ENCODE results near the gene LTBP4.

The LTBP4 gene

DNA sequence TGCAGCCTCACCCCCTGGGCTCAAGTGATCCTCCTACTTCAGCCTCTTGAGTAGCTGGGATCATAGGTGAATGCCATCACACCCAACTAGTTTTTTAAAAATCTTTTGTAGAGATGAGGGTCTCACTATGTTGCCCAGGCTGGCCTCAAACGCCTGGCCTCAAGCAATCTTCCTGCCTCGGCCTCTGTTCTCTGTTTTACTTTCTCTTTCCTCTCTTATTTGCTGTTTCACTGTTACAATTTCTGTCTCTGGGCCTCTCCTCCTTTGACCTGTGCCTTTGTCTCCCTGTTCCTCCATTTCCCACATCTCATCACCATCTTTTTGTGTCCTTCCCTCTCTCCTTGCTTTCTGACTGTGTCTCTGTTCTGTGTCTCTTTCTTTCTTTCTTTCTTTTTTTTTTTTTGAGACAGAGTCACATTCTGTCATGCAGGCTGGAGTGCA, 15.2 kb upstream of the LTBP4 start:
- TF ChIP-seq, protein P1, sequence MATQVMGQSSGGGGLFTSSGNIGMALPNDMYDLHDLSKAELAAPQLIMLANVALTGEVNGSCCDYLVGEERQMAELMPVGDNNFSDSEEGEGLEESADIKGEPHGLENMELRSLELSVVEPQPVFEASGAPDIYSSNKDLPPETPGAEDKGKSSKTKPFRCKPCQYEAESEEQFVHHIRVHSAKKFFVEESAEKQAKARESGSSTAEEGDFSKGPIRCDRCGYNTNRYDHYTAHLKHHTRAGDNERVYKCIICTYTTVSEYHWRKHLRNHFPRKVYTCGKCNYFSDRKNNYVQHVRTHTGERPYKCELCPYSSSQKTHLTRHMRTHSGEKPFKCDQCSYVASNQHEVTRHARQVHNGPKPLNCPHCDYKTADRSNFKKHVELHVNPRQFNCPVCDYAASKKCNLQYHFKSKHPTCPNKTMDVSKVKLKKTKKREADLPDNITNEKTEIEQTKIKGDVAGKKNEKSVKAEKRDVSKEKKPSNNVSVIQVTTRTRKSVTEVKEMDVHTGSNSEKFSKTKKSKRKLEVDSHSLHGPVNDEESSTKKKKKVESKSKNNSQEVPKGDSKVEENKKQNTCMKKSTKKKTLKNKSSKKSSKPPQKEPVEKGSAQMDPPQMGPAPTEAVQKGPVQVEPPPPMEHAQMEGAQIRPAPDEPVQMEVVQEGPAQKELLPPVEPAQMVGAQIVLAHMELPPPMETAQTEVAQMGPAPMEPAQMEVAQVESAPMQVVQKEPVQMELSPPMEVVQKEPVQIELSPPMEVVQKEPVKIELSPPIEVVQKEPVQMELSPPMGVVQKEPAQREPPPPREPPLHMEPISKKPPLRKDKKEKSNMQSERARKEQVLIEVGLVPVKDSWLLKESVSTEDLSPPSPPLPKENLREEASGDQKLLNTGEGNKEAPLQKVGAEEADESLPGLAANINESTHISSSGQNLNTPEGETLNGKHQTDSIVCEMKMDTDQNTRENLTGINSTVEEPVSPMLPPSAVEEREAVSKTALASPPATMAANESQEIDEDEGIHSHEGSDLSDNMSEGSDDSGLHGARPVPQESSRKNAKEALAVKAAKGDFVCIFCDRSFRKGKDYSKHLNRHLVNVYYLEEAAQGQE (IDR thresholded peaks at IDR 0.05; ENCODE audit: insufficient read depth in 1 of 2, low read depth in 2 of 2, low read length in 2 of 2), result no peak
- TF ChIP-seq SIN3A (IDR thresholded peaks at IDR 0.05; ENCODE audit: borderline replicate concordance, insufficient read depth, low read length) (no peak), TAF1 (IDR thresholded peaks at IDR 0.05; ENCODE audit: borderline replicate concordance, insufficient read depth, low read length) (no peak), POLR2AphosphoS5 (IDR thresholded peaks at IDR 0.05; ENCODE audit: low read depth, low read length) (no peak), FOXP2 (optimal IDR thresholded peaks at IDR 0.05; ENCODE audit: borderline replicate concordance, extremely low read depth, extremely low read length, insufficient read depth) (no peak)

DNA sequence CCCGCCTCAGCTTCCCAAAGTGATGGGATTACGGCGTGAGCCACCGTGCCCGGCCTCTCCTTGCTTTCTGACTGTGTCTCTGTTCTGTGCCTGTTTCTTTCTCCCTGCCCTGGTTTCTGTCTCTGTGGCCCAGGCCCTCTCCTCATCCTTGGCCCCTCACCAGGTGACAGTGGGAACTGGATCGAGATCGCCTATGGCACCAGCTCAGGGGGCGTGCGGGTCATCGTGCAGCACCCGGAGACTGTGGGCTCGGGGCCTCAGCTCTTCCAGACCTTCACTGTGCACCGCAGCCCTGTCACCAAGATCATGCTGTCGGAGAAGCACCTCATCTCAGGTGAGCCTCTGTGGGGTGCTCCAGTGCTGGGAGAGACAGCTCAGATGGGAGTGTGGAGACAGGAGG, 14.6 kb upstream of the LTBP4 start:
- TF ChIP-seq FOXP2 (optimal IDR thresholded peaks at IDR 0.05; ENCODE audit: borderline replicate concordance, extremely low read depth, extremely low read length, insufficient read depth), result no peak

DNA sequence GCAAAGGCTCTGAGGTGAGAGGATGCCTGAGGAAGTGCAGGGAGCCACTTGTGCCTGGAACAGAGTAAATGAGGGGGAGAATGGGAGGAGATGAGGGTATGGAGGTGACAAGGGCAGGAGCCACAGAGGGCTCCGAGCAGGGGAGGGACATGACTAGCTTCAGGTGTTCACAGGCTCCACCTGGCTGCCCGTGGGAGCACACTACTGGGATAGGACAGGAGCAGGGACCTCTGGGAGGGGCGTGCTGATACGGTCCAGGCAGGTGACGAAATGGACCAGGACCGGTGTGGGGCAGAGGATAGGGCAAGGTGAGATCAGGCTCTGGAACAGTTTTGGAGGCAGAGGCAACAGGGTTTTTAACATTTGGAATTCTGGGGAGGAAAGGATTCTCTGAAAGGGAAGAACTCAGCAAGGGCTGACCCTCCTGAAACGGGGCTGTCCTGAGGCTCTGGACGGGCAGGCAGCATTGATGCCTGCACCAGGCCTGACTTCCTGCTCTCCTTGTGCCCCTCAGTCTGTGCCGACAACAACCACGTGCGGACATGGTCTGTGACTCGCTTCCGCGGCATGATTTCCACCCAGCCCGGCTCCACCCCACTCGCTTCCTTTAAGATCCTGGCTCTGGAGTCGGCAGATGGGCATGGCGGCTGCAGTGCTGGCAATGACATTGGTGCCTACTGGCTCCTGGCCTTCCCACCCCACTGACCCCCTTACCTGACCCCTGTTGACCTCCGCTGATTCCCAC, 12.9 kb upstream of the LTBP4 start:
- TF ChIP-seq SIN3A (IDR thresholded peaks at IDR 0.05; ENCODE audit: borderline replicate concordance, insufficient read depth, low read length) (no peak), FOXP2 (optimal IDR thresholded peaks at IDR 0.05; ENCODE audit: borderline replicate concordance, extremely low read depth, extremely low read length, insufficient read depth) (no peak), TAF1 (IDR thresholded peaks at IDR 0.05; ENCODE audit: borderline replicate concordance, insufficient read depth, low read length) (no peak), POLR2AphosphoS5 (IDR thresholded peaks at IDR 0.05; ENCODE audit: low read depth, low read length) (no peak)
- TF ChIP-seq, protein P1 (IDR thresholded peaks at IDR 0.05; ENCODE audit: insufficient read depth in 1 of 2, low read depth in 2 of 2, low read length in 2 of 2), result no peak

DNA sequence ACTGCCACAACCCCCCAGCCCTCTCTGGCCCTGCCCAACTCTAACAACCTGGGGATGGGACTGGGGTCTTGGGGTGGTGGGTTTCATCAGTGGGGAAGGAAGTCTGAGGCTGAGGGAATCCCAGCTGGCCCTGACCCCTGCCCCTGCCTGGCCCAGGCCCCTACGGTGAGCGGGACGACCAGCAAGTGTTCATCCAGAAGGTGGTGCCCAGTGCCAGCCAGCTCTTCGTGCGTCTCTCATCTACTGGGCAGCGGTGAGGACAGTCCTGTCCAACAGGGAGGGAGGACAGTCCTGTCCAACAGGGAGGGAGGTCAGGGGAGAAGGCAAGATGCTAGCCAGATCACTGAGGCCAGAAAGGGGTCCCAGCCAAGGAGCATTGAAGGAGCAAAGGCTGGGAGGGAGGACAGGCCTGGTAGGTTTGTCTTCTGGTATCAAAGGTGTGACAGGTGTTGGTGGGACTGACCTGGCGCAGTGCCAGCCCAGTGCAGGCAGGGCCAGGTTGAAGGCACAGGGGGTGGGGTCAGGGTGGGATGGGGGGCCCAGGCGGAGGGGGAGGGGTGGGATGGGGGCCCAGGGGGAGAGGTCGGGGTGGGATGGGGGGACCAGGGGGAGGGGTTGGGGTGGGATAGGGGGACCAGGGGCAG, 12.1 kb upstream of the LTBP4 start:
- TF ChIP-seq SIN3A (IDR thresholded peaks at IDR 0.05; ENCODE audit: borderline replicate concordance, insufficient read depth, low read length), result no peak
- TF ChIP-seq FOXP2 (optimal IDR thresholded peaks at IDR 0.05; ENCODE audit: borderline replicate concordance, extremely low read depth, extremely low read length, insufficient read depth), result no peak
- TF ChIP-seq, protein P1 (IDR thresholded peaks at IDR 0.05; ENCODE audit: insufficient read depth in 1 of 2, low read depth in 2 of 2, low read length in 2 of 2), result no peak
- no peak for TF ChIP-seq TAF1 (IDR thresholded peaks at IDR 0.05; ENCODE audit: borderline replicate concordance, insufficient read depth, low read length)
- TF ChIP-seq POLR2AphosphoS5 (IDR thresholded peaks at IDR 0.05; ENCODE audit: low read depth, low read length), result no peak

DNA sequence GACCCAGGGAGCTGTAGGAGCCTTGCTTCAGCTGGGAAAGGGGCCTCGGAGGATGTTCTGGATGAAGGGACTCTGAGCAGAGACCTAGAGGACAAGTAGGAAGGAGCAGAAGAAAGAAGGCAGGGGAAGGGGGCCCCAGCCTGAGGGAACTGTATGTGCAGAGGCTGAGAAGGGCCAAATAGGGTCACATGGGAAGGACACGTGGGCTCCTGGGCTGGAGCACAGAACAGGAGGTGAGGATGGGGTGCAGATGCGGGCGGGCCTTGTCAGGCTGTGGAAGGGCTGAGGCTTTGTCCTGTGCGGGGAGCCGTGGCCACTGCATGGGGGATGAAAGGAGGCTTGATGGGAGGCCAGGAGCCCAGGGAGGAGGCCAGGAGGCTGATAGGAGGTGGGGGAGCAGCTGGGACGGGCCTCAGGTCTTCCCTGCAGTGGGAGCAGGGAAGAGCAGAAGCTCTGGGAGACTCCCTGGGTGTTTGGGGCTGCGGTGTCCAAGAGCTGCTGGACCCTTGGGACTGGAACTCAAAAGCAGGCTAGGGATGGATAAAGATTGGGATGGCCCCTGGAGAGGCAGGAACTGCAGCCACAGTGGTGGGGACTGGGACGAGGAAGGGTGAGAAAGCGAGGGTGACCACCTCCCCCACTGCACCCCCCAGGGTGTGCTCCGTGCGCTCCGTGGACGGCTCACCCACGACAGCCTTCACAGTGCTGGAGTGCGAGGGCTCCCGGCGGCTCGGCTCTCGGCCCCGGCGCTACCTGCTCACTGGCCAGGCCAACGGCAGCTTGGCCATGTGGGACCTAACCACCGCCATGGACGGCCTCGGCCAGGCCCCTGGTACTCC, 11.4 kb upstream of the LTBP4 start:
- no peak for TF ChIP-seq TAF1 (IDR thresholded peaks at IDR 0.05; ENCODE audit: borderline replicate concordance, insufficient read depth, low read length)
- TF ChIP-seq, protein P1 (IDR thresholded peaks at IDR 0.05; ENCODE audit: insufficient read depth in 1 of 2, low read depth in 2 of 2, low read length in 2 of 2), result no peak
- no peak for TF ChIP-seq SIN3A (IDR thresholded peaks at IDR 0.05; ENCODE audit: borderline replicate concordance, insufficient read depth, low read length)
- no peak for TF ChIP-seq FOXP2 (optimal IDR thresholded peaks at IDR 0.05; ENCODE audit: borderline replicate concordance, extremely low read depth, extremely low read length, insufficient read depth)
- no peak for TF ChIP-seq POLR2AphosphoS5 (IDR thresholded peaks at IDR 0.05; ENCODE audit: low read depth, low read length)
